GM19193 (cell line): Measurements from ENCODE around the gene MYOM1.

Experiments used
- POLR2A ChIP-seq: IDR thresholded peaks from 4 replicates; pipeline ENCODE4 v1.6.1; 2011; ENCODE audit not compliant: insufficient read depth, insufficient read length; ENCODE audit errors: extremely low read depth

Gene MYOM1

DNA sequence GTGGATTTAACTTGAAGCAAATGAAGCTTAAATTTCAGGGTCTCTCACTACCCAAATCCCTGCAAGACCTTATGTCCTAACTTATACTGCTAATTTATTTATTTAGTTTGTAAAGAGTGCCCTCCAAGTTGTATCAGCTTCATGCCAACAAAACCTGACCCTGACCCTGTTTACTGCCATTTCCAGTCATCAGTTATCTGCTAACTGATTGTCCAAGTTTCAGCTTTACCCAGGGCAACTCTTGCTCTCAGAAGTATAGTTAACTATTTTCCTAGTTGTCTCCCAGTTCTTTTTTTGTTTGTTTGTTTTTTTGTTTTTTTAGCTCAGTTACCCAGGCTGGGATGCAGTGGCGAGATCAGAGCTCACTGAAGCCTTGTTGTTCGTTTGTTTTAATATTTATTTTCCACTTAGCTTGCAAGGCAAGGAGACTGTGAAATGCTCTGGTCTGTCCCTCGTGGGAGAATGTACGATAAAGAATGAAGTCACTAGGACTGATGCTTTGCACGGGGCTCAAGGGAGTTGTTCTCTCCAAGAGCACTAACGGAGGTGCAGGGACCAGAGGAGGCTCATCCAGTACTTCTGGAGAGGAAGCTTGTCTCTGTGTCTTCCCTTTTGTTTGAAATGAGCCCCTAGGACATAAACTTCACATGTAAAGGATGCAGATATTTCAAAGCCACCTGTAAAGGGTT, 35.3 kb downstream of the MYOM1 start:
- TF ChIP-seq POLR2A = no peak

DNA sequence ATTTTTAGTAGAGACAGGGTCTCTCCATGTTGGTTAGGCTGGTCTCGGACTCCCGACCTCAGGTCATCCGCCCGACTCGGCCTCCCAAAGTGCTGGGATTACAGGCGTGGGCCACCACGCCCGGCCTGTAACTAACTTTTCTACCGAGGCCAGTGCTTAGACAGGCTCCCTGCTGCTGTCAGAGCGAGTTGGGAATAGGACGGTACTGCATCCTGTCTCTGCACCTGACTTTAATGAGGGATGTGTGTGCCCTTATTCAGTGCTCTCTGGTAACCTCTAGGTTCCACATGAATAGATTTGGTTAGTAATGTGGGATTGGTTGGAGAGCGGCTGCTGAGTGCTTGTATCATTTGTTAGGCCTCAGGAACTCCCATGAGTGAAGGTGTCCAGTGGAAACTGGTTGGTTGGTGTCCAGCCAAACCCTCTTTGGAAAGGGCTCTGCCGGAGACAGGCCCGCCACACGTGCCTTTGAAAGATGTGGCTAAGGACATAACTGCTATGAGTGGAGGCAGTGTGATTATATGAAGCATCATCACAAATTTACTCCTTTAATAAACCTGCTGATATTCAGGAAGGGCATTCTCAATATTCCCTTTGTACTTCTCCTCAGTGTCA, 36.6 kb downstream of the MYOM1 start:
- no peak for TF ChIP-seq POLR2A

GRCh38 chr18:3180325-3180724, 39.4 kb downstream of the MYOM1 start:
- TF ChIP-seq POLR2A = no peak

DNA sequence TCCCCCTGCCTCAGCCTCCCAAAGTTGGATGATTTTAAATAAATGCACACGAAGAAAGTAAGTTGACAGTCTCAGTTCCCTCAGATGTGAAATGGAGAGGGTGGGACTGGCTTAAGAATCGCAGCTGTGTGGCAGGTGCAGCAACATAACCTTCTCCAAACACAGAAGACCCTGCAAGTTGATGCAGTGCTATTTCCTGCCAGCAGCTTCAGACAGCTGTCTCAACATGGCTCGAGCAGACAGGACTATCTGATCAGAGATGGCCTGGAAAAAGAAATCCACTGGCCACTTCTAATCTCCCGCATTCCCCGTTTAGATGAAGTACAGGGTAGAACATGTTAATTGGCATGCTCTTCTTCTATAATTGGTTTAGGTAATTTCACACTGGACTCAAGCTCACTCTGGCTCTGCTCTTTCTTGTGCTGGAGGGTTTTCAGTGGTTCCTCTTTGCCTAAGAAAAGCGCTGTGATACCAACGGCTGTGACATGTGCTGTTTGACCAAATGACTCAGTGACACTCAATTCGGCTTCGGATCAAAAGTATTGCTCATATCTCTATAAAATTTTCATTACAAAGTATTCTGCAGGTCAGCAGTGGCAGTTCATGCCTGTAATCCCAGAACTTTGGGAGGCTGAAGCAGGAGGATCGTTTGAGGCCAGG, 40.2 kb downstream of the MYOM1 start:
- peak; percentile 43 for TF ChIP-seq POLR2A

- peak; percentile 72 for TF ChIP-seq POLR2A
Observed at GRCh38 chr18:3177902-3178687, 41.7 kb downstream of the MYOM1 start.

- no peak for TF ChIP-seq POLR2A
Observed at GRCh38 chr18:3175195-3175758, 44.5 kb downstream of the MYOM1 start.

DNA sequence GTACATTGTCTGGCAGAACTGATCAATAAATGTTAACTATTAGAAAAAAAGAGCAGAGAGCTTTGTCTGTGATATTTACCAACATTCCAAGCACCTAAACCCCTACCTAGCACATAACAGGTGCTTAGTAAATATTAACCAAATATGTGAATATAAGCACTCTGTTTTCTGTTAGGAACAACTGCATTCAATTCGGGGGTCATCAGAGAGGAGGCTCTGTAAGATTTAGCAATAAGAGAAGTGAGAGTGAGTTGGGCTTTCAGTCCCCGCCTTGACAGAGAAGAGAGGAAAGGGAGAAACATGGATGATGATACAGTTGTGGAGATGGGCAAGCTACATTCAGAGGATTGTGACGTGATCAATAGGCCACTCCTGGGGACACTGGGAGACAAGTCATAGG, 47.7 kb downstream of the MYOM1 start:
- TF ChIP-seq POLR2A = no peak

- no peak for TF ChIP-seq POLR2A
Observed at GRCh38 chr18:3171631-3172030, 48.1 kb downstream of the MYOM1 start.

DNA sequence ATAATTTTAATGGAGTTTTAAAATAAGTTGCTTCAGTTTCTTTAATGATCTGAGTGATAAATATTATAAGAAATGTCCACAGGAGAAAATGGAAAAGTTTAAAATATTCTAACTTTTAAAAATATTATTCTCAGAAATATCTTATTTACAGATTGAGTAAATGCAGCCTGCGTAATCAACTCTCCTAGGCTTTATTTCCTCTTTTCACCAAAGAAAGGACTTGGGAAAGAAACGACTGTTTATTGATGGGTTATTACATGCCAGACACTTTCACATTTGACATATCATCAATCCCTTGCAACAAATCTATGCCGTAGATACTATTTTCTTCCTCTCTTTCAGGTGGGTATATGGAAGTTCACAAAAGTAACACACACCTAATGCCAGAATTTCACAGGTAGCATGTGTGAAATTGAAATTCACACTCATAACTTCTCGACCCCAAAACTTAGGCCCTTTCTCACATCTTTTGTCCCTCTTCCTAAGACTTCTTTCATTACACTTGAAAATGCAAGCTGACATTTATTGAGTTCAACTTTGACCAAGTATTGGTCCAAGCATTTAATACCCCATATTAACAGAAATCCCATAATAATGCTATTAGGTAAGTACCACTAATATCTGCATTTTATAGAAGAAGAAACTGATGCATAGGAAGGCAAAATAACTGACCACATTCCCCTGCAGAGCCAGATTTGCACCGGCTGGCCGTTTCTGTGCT, 49.2 kb downstream of the MYOM1 start:
- TF ChIP-seq POLR2A = no peak

DNA sequence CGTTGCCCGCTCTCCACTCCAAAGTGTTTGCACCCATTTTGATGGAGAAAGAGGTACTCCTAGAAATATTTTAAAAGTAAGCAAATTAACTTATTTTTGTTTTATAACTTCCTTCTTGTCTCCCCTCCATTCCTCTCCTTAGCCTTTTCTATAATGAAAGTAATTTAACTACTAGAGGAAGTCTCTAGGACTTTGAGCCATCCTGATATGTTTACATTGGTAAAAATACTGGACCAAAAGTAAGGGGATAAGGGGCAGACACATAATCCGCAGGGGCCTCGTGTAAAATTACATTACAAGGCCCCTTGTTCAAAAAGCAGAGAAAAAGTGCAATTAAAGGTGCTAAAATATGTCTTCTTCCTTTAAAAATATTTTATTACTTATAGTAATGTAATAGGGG, 55.4 kb downstream of the MYOM1 start:
- TF ChIP-seq POLR2A = no peak

DNA sequence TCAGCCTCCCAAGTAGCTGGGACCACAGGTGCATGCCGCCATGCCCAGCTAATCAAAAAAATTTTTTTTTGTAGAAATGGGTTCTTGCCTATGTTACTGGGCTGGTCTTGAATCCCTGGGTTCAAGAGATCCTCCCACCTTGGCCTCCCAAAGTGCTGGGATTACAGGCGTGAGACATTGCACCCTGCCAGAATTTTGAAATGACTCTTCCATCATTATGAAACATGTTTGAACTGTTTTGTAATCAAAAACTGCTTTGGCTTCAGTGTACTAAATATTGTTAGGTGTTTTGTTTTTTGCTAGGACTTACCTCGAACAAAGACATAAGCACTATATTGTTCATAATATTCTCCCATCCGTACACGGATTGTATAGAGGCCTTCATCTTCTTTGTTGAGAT, 55.8 kb downstream of the MYOM1 start:
- TF ChIP-seq POLR2A = no peak

- TF ChIP-seq POLR2A = no peak
Observed at GRCh38 chr18:3162181-3162580, 57.6 kb downstream of the MYOM1 start.

DNA sequence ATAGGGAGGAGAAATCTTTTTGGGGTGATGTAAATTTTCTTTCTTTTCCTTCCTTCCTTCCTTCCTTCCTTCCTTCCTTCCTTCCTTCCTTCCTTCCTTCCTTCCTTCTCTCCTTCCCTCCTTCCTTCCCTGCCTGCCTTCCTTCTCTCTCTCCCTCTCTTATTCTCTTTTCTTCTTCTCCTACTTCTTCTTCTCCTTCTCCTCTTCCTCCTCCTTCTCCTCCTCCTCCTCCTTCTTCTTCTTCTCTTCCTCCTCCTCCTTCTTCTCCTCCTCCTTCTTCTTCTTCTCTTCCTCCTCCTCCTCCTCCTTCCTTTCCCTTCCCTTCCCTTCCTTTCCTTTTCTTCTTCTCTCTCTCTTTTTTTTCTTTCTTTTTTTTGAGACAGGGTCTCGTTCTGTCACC, 59.9 kb downstream of the MYOM1 start:
- TF ChIP-seq POLR2A = no peak

GRCh38 chr18:3157606-3158005, 62.2 kb downstream of the MYOM1 start:
- no peak for TF ChIP-seq POLR2A
